AG20443 (cell line): ENCODE data around the gene RAB44.

Experiments
- DNase-seq: peaks from one replicate; pipeline ENCODE4 v3.0.0; 2012; ENCODE audit warnings: low spot score, mixed read lengths

RAB44 gene

DNA sequence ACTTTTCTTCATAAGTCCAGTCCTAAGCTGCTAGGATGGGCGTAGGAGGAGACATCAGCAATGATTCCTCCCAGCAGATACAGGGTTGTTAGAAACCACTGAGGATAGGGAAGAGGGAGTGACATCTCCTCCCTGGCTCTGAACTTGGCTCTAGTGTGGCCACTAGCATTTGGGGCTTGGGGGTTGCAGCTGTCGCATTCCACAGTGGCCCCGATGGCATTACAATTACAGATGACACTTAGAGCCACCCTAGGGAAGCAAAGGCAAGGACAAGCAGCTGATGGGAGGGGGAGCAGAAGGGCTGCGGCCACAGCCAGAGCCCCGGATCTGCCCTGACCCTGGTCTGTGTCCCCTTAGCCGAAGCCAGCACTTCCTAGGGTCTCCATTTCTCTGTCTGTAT lies 28.6 kb upstream of the RAB44 start:
- DNase-seq = no peak

DNA sequence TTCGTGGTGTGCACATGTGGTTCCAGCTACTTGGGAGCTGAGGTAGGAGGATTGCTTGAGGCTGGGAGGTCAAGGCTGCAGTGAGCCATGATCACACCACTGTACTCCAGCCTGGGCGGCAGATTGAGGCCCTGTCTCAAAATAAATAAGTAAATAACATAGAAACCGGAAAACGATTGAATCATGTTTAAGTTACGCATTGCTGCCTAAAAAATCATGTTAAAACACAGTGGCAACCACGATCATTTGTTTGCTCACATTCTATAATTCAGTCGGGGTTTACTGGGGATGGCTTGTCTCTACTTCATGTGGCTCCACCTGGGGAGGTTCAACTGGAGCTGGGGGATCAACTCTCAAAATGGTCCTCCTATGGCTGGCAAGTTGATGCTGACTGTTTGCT lies 27.4 kb upstream of the RAB44 start:
- no peak for DNase-seq

DNA sequence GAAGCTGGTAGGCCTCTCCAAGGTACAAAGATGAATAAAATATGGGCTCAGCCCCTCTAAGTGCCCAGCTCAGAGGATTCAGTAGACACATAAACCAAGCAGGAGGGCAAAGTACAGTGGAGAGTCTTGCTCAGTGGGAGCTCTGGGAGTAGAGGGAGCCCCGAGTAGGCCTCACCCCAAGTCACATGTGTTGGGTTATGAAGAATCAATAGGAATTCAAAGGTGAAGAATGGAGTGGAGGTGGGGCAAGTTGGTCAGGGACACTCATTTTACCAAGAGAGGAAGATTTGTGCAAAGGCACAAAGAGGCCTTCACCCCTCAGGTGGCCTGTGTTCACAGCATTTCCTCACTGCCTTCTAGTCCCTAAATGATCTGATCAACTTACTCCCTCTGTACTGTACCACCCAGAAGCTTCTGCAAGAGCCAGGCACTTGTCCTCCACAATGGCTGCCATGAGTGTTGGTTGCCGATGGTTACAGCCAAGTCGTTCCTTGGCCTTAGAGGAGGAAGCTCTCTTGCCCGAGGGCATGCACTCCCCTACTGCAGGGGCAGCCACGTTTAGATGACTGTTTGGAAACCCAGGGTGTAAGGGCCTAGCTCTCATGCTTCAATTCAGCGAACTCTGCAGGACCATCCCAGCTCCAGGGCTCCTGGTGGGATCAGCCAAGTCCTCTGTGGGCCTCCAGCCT lies 25.8 kb upstream of the RAB44 start:
- DNase-seq = no peak

DNA sequence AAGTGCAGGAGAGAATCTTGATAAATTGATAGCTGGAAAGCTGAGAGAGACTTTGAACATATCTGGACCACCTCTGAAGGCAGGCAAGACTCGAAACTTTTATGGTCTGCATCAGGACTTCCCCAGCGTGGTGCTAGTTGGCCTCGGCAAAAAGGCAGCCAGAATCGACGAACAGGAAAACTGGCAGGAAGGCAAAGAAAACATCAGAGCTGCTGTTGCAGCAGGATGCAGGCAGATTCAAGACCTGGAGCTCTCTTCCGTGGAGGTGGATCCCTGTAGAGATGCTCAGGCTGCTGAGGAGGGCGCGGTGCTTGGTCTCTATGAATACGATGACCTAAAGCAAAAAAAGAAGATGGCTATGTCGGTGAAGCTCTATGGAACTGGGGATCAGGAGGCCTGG lies 23.7 kb upstream of the RAB44 start:
- DNase-seq = no peak

DNA sequence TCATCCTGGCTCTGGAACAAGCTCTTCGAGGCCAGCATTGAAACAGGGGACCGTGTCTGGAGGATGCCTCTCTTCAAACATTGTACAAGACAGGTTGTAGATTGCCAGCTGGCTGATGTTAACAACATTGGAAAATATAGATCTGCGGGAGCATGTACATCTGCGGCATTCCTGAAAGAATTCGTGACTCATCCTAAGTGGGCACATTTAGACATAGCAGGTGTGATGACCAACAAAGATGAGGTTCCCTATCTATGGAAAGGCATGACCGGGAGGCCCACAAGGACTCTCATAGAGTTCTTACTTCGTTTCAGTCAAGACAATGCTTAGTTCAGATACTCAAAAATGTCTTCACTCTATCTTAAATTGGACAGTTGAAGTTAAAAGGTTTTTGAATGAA lies 22.7 kb upstream of the RAB44 start:
- no peak for DNase-seq

DNA sequence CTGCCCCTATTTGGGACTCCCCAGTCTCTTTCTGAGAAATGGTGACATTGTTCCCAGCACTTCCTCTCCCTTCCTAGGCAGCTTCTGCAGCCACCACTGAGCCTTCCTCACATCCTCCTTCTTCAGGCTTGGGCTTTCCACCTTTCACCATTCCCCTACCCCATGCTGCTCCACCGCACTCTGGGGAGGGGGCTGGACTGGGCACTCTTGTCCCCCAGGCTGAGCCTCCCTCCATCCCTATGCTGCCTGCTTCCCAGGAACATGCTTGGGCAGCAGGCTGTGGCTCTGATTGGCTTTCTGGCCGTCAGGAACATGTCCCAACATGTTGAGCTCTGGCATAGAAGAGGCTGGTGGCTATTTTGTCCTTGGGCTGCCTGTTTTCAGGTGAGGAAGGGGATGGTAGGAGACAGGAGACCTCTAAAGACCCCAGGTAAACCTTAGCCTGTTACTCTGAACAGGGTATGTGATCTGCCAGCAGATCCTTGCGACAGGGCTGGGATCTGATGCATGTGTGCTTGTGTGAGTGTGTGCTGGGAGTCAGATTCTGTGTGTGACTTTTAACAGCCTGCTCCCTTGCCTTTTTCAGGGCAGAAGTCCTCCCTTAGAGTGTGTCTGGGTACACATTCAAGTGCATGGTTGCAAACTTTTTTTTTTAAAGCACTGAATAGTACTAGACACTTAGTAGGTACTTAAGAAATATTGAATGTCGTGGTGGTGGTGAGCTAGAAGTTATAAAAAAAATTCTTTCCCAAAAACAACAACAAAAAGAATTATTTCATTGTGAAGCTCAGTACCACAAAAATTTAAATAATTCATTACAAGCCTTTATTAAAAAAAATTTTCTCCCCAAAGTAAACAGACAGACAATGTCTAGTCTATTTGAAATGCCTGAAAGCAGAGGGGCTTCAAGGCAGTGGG lies 21.2 kb upstream of the RAB44 start:
- peak; percentile 36 for DNase-seq

DNA sequence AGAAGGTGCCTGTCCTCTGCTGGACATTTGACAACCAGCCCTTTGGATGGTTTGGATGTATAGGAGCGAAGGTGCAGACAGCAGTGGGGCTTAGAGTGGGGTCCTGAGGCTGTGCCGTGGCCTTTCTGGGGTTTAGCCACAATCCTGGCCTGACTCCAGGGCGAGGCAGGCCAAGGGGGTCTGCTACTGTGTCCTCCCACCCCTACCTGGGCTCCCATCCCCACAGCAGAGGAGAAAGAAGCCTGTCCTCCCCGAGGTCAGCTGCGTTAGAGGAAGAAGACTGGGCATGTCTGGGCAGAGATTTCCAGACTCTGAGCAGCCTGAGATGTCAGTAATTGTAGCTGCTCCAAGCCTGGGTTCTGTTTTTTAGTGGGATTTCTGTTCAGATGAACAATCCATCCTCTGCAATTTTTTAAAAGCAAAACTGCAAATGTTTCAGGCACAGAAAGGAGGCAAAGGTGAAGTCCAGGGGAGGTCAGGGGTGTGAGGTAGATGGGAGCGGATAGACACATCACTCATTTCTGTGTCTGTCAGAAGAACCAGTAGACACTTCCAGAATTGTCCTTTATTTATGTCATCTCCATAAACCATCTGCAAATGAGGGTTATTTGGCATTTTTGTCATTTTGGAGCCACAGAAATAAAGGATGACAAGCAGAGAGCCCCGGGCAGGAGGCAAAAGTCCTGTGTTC lies 20.4 kb upstream of the RAB44 start:
- DNase-seq = peak; percentile 38

DNA sequence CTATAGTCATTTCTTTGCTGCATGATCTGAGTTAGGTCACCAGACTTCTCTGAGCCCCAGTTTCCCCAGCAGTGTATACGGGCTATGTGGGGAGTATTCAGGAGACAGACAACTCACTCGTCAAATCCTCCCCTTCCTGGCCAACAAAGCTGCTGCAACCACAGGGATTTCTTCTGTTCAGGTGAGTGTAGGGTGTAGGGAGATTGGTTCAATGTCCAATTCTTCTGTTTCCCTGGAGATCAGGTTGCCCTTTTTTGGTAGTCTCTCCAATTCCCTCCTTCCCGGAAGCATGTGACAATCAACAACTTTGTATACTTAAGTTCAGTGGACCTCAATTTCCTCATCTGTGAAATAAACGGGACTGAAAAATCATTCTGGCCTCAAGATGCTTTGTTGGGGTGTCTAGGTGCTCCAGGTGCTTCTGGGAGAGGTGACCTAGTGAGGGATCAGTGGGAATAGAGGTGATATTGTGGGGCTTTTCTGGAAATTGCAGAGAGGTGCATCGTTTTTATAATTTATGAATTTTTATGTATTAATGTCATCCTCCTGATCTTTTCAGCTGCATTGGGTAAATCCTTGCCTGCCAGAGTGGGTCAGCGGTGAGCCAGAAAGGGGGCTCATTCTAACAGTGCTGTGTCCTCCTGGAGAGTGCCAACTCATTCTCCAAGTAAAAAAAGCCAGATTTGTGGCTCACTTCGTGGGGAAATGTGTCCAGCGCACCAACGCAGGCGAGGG lies 19.7 kb upstream of the RAB44 start:
- DNase-seq = no peak

DNA sequence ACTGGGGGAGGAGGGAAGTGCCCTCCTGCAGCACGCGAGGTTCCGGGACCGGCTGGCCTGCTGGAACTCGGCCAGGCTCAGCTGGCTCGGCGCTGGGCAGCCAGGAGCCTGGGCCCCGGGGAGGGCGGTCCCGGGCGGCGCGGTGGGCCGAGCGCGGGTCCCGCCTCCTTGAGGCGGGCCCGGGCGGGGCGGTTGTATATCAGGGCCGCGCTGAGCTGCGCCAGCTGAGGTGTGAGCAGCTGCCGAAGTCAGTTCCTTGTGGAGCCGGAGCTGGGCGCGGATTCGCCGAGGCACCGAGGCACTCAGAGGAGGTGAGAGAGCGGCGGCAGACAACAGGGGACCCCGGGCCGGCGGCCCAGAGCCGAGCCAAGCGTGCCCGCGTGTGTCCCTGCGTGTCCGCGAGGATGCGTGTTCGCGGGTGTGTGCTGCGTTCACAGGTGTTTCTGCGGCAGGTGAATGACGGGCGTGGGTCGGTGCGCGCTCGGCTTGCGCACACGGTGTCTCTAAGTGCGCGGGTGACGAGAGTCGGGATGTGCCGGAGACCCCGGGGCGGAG lies 19.1 kb upstream of the RAB44 start, which contains the start of gene CDKN1A:
CDKN1A (plus strand) TSS at position 227 of the 555 bp plus-strand sequence. CDS start 5,388 bp downstream, outside the sequence.
- peak; percentile 94 for DNase-seq

DNA sequence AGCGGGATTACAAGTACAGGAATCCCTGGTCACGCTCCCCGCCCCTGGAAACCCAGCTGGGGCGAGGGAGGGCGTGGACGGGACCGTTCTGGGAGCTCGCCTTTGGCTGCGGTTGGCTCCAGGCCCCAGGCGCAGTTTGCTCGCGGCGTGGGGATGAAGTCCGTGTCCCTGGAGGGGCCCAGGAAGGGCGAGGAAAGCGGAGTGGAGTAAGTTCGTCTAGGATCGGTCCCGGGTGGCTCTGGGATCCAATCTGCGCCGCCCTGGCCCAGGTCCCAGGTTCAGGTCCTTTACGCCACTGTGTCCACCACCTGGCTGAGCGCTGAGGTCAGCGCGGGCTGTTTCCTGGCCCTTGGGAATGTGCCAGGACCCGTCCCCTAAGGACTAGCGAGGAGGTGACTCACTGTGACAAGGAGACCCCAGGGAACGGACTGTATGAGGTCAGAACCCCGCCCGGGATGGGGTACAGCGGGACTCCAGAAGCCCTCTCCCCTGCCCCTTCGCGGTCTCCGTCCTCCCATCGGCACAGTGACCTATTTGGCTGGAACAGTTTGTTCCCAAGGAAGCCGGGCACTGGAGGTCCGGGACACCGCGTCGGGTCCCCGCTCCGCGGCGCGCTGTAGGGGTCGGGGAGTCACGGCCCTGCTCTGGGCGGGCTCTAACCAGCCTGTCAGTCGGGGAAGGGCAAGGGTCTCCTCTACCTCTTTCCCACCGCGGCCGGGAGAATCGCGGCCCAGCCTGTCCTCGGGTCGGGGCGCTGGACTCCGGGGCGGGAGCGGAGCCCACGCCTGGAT lies 18.4 kb upstream of the RAB44 start:
- DNase-seq = peak; percentile 36

DNA sequence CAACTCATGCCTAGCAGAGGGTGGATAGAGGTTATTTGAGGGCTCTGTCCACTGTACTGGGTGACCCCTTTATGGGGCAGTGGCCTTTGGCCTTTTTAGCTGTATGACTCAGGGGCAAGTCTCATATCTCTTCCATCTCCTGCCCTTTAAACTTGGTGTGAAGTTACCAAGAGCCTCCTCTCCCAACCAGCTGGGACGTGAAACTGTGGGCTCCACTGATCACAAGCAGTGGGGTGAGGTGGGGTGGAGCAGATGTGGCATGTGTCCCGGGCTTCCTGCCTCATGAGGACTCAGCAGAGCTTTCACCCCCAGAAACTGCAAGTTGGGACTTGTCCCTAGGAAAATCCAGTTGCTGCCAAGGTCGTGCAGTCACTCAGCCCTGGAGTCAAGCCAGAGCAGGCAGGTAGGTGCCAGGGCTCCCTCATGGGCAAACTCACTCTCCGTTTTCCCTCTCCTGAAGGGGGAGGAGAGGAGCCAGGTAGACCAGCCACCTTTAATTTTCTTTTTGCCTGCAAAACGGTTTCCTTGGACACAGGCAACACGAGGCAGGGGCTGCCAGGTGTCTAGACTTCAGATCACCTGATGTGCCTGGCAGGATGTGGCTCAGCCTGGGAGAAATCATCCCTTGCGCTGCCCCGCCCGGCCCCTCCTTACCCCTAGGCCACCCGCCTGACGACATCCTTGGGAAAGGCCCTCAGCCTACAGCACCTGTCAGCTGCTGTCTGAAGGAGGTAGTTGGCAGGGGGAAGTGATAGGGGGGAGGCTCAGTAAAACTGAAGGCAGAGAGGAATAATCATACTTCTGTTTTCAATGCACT lies 15.1 kb upstream of the RAB44 start:
- no peak for DNase-seq

DNA sequence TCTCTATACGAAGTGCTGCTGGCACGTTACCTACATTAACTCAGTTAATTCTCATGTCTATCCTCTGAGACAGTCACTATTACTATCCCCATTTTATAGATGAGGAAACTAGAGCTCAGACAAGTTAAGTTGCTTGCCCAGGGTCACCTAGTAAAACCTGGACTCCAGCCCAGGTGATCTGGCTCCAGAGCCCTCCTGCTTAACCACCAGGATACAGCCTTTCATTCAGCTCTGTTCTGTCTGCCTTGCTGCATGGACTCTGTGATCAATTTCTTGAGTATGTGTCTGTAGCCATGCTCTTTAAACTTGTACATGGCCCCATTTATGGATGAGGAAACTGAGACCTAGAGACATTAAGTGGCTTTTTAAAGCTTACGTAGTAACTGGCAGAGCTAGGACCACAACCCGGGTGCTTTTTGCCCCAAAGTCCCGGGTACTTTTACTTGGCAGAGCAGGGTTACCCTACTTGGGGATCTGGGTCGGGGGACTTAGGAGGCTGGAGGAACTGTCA lies 14.4 kb upstream of the RAB44 start:
- no peak for DNase-seq

DNA sequence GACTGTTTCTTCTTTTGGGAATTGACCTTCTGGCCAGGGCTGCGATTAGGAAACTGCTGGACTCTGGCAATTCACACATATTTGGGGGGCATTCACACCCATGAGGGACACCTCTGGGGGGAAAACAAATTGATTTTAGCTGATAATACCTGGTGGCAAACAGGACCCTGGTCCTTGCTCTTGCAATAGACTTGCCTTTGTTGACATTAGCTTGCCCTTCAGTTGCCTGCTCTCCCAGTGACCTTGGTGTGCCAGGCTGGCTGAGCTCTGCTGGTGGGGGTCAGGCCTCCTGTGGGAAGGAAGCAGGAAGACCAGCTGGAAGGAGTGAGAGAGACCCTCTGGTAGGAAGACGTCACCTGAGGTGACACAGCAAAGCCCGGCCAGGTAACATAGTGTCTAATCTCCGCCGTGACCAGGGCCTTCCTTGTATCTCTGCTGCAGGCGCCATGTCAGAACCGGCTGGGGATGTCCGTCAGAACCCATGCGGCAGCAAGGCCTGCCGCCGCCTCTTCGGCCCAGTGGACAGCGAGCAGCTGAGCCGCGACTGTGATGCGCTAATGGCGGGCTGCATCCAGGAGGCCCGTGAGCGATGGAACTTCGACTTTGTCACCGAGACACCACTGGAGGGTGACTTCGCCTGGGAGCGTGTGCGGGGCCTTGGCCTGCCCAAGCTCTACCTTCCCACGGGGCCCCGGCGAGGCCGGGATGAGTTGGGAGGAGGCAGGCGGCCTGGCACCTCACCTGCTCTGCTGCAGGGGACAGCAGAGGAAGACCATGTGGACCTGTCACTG lies 13.8 kb upstream of the RAB44 start:
- DNase-seq = no peak

DNA sequence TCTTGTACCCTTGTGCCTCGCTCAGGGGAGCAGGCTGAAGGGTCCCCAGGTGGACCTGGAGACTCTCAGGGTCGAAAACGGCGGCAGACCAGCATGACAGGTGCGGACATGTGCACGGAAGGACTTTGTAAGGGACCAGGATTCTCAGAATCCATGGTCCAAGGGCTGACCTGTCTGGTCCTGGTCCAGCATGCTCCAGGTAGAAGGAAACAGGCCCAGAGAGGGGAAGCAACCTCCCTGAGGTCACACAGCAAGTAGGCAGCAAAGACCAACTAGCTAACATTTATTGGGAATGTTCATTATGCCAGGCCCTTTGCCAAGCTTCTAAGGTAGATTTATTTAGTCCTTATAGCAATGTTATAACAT lies 13.2 kb upstream of the RAB44 start:
- no peak for DNase-seq

DNA sequence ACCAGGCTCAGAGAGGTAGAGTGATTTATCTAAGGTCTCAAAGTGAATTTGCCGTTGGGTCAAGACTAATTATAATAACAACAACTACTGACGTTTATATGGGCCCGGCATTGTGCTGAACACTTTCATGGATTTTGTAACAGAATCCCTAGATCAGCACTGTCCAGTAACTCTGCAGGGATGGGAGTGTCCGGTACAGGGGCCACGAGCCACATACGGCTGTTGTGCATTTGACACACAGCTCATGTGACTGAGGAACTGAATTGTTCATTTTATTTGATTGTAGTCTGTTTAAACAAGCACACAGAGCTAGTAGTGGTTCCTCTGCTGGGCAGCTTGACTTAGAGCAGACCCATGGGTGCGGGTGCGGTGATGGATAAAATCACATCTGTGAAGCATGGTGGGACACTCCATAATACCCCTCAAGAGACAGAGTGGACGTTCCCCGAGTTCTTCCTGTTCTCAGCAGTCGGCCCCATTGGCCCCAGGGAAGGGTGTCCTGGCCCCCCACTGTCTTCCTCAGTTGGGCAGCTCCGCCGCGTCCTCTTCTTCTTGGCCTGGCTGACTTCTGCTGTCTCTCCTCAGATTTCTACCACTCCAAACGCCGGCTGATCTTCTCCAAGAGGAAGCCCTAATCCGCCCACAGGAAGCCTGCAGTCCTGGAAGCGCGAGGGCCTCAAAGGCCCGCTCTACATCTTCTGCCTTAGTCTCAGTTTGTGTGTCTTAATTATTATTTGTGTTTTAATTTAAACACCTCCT lies 12.3 kb upstream of the RAB44 start:
- DNase-seq = no peak

DNA sequence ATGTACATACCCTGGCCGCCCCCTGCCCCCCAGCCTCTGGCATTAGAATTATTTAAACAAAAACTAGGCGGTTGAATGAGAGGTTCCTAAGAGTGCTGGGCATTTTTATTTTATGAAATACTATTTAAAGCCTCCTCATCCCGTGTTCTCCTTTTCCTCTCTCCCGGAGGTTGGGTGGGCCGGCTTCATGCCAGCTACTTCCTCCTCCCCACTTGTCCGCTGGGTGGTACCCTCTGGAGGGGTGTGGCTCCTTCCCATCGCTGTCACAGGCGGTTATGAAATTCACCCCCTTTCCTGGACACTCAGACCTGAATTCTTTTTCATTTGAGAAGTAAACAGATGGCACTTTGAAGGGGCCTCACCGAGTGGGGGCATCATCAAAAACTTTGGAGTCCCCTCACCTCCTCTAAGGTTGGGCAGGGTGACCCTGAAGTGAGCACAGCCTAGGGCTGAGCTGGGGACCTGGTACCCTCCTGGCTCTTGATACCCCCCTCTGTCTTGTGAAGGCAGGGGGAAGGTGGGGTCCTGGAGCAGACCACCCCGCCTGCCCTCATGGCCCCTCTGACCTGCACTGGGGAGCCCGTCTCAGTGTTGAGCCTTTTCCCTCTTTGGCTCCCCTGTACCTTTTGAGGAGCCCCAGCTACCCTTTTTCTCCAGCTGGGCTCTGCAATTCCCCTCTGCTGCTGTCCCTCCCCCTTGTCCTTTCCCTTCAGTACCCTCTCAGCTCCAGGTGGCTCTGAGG lies 11.5 kb upstream of the RAB44 start:
- DNase-seq = no peak

DNA sequence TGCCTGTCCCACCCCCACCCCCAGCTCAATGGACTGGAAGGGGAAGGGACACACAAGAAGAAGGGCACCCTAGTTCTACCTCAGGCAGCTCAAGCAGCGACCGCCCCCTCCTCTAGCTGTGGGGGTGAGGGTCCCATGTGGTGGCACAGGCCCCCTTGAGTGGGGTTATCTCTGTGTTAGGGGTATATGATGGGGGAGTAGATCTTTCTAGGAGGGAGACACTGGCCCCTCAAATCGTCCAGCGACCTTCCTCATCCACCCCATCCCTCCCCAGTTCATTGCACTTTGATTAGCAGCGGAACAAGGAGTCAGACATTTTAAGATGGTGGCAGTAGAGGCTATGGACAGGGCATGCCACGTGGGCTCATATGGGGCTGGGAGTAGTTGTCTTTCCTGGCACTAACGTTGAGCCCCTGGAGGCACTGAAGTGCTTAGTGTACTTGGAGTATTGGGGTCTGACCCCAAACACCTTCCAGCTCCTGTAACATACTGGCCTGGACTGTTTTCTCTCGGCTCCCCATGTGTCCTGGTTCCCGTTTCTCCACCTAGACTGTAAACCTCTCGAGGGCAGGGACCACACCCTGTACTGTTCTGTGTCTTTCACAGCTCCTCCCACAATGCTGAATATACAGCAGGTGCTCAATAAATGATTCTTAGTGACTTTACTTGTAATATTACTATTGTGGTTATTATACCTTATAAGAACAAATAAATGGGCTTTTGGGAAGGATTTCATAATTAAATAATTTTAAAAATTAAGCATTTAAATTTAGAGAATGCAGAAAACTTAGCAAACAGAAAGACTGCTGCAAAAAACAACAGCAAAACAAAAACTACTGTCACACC lies 10.7 kb upstream of the RAB44 start:
- DNase-seq = no peak
